HG03575 (cell line): ENCODE results near the gene RAB20.

Experiments used
- ATAC-seq: cut with Tn5 transposase; IDR thresholded peaks from one replicate; pipeline ENCODE4 v1.9.1; 2021; ENCODE audit not compliant: unreplicated experiment, insufficient number of reproducible peaks, low FRiP score; ENCODE audit errors: extremely low read depth

The RAB20 gene

DNA sequence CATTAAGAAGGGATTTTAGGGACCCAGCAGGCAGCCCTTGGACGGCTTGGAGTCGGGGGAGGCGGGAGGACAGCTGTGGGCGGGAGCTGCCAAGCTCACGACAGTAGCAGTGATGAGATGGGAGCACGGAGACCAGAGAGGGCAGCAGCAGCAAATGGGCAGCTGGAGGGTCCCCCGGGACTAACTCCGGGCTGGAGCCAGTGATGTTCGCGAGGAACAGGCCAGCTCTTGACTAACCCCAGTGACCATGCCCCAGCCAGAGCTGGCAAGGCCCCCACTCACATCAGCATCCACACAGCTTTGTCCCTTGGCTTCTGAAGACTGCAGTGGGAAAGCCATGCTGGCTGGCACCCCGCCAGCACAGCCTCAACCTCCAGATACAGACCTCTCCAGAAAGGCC is 81.9 kb downstream of the RAB20 start:
- no peak for ATAC-seq

DNA sequence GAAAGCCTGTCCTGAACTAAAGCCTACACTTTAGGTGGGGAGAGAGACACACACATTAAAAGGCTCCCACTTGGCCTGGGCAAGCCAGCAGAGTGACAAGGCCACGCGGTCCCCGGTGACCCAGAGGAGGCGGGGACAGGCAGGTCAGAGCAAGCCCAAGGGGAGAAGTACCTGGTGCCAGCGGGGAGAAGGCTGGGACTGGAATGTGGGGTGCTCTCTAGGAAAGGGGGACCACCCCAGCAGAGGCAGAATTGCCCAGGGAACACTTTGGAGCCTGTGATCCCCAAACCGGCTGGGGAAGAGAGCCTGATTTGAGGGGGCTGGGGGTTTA is 82.3 kb downstream of the RAB20 start:
- ATAC-seq, result no peak

DNA sequence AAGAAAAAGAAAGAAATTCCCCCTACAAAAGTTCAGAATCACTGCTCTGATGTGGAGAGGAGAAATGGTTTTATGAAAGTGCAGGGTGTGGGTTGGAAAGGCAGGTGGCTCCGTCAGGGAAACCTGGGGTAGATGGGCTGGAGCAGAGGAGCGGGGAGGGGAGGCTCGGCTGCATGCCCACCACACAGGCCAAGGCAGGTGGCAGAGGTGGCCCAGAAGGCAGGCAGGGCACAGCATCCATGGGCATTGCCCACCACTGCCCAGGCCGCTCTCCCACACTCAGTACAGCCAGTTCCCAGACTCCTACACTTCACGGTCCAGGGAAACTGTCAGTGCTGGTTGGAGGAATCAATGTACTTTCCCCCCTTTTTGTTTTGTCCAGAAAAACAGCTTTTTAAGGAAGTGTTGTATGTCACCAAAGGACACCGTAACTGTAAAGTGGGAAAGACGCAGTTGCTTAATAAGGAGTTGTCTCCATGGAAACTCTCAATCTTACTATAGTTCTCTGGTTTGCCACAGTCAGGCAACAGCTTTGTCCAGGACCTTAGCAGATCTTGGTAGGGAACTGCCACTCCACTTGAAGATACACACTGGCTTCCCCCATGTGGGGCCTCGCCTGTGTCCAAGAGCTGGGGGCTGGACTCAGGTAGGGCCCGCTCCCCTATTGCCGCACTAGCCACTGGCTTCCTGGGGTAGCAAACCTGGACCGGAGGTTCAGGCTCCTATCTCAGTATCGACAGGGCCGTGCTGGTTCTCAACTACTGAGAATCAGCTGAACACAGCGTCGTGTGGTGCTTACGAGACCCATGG is 82.9 kb downstream of the RAB20 start:
- no peak for ATAC-seq

DNA sequence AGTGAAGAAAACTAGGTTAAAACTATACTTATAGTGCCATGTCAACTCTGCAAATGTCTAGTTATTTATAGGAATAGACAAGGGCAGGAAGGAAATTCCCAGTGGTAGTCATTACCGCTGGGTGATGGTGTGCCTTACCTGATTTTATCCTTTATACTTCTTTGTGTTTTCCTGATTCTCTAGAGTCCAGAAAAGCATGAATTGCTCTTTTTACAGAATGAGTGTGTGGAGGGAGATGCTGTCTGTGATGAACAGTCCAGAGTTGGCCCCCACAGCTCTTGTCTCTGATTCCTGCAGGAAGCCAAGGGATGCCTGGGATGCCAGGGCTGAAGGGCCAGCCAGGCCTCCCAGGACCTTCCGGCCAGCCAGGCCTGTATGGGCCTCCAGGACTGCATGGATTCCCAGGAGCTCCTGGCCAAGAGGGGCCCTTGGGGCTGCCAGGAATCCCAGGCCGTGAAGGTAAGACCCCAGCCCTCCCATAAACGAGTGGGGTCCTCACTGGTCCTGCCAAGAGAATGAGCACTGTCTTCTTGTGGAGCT is 83.7 kb downstream of the RAB20 start:
- no peak for ATAC-seq

DNA sequence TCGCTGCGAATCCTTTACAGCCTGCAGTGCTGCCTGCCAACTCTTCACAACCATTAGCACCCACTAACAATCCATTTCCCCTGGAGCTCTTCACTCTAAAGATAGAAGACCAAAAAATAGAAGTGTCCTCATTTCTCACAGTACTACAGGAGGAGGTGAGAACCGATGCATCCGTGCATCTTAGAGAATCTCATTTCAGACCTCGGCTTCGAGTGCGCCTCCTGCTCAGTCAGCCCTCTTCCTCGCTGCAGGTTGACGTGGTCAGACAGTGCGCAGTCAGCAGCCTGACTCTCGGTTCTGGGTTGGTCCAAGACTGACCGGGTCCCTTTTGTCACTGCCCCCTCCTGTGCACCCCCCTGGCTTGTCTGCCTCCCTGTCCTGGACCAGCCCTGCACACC is 85.3 kb downstream of the RAB20 start:
- no peak for ATAC-seq

DNA sequence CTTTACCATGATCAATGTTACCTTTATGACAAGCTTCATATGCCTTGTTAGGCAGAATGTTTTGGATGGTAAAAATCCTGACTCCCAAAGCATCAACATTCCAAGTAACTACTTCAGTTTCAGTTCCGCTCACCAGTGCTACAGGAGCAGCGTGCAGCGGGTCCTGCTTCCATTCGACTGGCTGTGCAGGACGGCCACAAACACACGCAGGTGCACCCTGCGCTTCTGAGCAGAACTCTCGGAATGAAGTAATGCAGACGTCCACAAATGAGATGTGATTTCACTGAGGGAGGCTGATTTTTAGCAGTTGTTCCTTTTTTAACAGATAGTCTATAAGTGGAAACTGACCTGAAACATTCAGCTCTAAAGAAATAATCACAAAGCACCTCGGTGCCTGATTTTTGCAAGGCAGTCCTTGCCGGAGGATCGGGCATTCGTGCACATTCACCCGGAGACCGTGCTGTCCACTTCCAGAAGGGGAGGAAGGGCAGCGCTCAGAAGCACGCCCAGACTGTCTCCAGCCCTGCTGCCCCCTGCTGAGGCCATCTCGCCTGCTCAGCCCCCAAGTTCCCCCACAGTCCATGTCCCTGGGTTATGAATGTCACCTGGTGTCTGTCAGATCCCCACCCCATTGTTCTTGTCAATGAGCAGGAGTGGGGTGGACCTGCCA is 85.8 kb downstream of the RAB20 start:
- ATAC-seq, result no peak

DNA sequence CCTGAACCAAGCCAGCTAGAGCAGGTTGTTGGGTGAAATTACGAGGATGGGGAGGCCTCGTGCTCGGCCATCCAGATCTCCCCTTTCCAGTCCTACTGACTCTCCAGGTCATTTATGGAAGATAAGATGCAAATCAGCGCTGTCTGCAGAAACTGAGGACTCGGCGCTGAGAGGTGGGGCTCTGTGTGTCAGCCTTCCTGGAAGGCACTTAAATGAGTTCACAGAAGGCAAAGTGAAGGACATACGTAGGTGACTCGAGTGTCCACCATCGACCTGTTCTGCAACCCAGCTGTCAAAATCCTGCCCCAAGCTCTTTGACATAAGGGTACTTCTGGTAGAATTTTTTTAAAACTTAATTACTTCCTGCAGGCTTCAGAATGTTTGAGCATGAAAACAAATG is 86.4 kb downstream of the RAB20 start:
- no peak for ATAC-seq

DNA sequence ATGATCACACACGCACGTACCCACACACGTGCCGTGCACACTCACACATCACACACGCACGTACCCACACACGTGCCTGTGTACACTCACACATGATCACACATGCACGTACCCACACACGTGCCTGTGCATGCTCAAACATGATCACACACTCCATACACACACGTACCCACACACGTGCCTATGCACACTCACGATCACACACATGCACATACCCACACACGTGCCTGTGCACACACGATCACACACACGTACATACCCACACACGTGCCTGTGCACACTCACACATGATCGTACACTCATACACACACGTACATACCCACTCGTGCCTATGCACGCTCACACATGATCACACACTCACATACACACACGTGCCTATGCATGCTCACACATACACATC is 86.8 kb downstream of the RAB20 start:
- ATAC-seq, result no peak
